ENCODE measurements around the gene FOXS1.

GRCh38 chr20:31831771-31832306 is 13.6 kb downstream of the FOXS1 start:
- TF ChIP-seq CTCF (IDR thresholded peaks at IDR 0.05) (no peak), EP300 (IDR thresholded peaks at IDR 0.05; ENCODE audit: low read depth) (no peak), POLR2A (IDR thresholded peaks at IDR 0.05) (no peak)
